ENCODE data around the gene MED16. TPM values are rescaled to one million over a fixed set of nuclear protein-coding genes. Genes with fewer than 3 reads are reported as not detected.
"Not testable (repeated sequence)": the region's sequence is repeated elsewhere in the genome, so short reads cannot be mapped to it uniquely, and the experiment has no call there.

MED16 gene
- total and polyA plus RNA-seq, 7 experiments from 2014 or later = 47.5 to 142 (median 67.6) TPM

DNA sequence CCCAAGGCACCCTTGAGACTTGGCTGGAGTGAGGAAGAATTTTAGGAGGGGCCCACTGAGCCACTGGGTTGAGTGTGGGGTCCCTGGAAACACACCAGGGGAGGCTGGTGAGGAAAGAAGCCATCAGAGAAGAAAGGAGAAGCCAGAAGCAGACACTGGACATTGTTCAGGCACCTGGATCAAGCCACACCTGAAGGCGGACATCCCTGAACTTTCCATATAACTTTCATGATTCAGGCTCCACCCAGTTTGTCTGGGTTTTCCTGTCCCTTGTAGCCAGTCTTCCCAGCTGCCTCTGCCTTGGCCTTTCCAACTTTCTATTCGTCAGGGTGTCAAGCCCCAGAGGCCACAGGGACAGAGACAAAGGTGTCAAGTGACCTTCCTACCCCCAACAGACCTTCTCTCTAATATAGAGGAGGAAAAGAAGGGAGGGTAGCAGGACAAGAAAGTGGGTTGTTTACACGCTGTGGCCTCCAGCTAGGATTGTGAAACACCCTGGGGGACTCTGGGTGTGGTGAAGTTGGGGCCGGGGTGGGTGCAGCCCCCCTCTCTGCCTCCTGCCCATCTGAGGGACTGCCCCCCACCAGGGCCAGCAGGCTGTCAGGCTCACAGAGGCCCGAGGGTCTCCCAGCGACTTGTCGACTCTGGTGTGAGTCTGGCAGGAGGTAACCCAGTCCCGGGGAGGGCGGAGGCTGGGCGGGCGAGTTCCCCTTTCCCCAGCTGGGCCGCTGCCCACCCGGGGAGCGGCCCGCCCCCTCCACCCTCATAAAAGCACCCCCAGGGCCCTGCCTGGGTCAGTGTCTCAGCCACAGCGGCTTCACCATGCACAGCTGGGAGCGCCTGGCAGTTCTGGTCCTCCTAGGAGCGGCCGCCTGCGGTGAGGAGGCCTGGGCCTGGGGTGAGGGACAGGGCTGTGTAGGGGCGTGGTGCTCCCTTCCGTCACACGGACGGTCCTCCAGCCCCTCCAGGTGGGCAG, 33.8 kb downstream of the MED16 start, which contains the start of gene CFD:
Gene CFD, plus strand, starts transcription at position 797 of the 976 bp plus-strand sequence. Its CDS starts 26 bp downstream, at position 823.
- POLR2A ChIA-PET = interaction anchor here (0.6 to 3.0 kb wide), 4 partner anchors 58 to 370 kb away, joined by 3 to 11 read pairs (median 4); partner anchors contain the start of gene CNN2
- Mint-ChIP-seq H3K4me1 (peaks cover 0 to 18% (median 16%) of the 10 kb centered on the region in 7 donors), H3K27ac (peak within 1 kb of the TSS in 1 of 9 donors; percentile 24), H3K9me3 (peaks cover 0 to 2% (median 0%) of the 10 kb centered on the region in 11 donors), H3K4me3 (peak within 1 kb of the TSS in 6 of 10 donors; percentile 25 to 64 (median 39)), H3K36me3 (no peaks in the 10 kb centered on the region), H3K27me3 (peaks cover 0 to 19% (median 0%) of the 10 kb centered on the region in 5 donors)
- no peak within 1 kb of the TSS for H3K27ac ChIP-seq (ENCODE audit: low read depth, low read length)
- H3K9me3 ChIP-seq (ENCODE audit: control insufficient read depth in 2 of 3, low read length in 3 of 3) = no peaks in the 10 kb centered on the region
- no peak within 1 kb of the TSS for H3K4me3 ChIP-seq (ENCODE audit: low read length)
- no peaks in the 10 kb centered on the region for H3K27me3 ChIP-seq (ENCODE audit: control insufficient read depth in 2 of 2, insufficient read depth in 2 of 2, low read length in 2 of 2)
- CTCF ChIA-PET = interaction anchor here (0.6 to 2.1 kb wide), 5 partner anchors 51 to 125 kb away, joined by 3 to 5 read pairs (median 4); partner anchors contain the start of gene WDR18
- peaks cover 14 to 21% of the 10 kb centered on the region in 2 donors for H3K4me1 ChIP-seq (ENCODE audit: control insufficient read depth in 2 of 2, insufficient read depth in 2 of 2, low read length in 2 of 2)
- intact Hi-C loops (cut with micrococcal nuclease) = no loop called here
- peak; percentile 18 for ATAC-seq
- no peak for DNase-seq
- no peaks in the 10 kb centered on the region for H3K36me3 ChIP-seq (ENCODE audit: control insufficient read depth in 2 of 3, insufficient read depth in 3 of 3, low read length in 3 of 3)

DNA sequence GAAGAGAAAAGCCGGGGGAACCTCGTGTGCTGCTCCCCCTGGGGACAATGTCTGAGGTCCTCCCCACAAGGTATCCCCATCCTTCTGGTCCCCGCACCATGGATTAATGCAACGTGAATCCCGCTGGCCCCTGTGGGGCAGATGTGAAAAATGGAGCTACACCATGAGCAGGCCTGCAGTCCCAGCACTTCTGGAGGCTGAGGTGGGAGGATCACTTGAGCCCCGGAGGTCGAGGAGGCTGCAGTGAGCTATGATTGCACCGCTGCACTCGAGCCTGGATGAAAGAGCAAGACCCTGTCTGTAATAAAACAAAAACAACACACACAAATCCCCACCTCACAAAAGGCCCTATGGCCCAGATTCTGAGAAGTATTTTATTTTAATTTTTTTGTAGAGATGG, 34.7 kb downstream of the MED16 start:
- intact Hi-C loops (cut with micrococcal nuclease) = no loop called here
- Histone ChIP-seq H3K27me3 (ENCODE audit: control insufficient read depth in 2 of 2, insufficient read depth in 2 of 2, low read length in 2 of 2) (no peaks in the 10 kb centered on the region), H3K4me1 (ENCODE audit: control insufficient read depth in 2 of 2, insufficient read depth in 2 of 2, low read length in 2 of 2) (peaks cover 9 to 13% of the 10 kb centered on the region in 2 donors), H3K36me3 (ENCODE audit: control insufficient read depth in 2 of 3, insufficient read depth in 3 of 3, low read length in 3 of 3) (no peaks in the 10 kb centered on the region), H3K27ac (ENCODE audit: low read depth, low read length) (no peak overlapping the region), H3K9me3 (ENCODE audit: control insufficient read depth in 2 of 3, low read length in 3 of 3) (no peaks in the 10 kb centered on the region), H3K4me3 (ENCODE audit: low read length) (no peak overlapping the region)
- H3K4me1 Mint-ChIP-seq = peaks cover 0 to 17% (median 9%) of the 10 kb centered on the region in 7 donors
- ATAC-seq (no peak), DNase-seq (no peak)
- no peak overlapping the region for H3K4me3 Mint-ChIP-seq
- peaks cover 0 to 23% (median 0%) of the 10 kb centered on the region in 5 donors for H3K27me3 Mint-ChIP-seq
- H3K9me3 Mint-ChIP-seq = peaks cover 0 to 2% (median 0%) of the 10 kb centered on the region in 11 donors
- POLR2A ChIA-PET = interaction anchor here (0.6 to 3.0 kb wide), 2 partner anchors 62 to 168 kb away, joined by 3 to 11 read pairs; partner anchors contain the start of gene CNN2
- H3K36me3 Mint-ChIP-seq = no peaks in the 10 kb centered on the region
- peak overlapping the region in 1 of 9 donors; percentile 24 for H3K27ac Mint-ChIP-seq
- CTCF ChIA-PET = interaction anchor here (0.6 to 2.1 kb wide), 6 partner anchors 51 to 208 kb away, joined by 3 to 5 read pairs (median 4); partner anchors contain the start of gene WDR18

DNA sequence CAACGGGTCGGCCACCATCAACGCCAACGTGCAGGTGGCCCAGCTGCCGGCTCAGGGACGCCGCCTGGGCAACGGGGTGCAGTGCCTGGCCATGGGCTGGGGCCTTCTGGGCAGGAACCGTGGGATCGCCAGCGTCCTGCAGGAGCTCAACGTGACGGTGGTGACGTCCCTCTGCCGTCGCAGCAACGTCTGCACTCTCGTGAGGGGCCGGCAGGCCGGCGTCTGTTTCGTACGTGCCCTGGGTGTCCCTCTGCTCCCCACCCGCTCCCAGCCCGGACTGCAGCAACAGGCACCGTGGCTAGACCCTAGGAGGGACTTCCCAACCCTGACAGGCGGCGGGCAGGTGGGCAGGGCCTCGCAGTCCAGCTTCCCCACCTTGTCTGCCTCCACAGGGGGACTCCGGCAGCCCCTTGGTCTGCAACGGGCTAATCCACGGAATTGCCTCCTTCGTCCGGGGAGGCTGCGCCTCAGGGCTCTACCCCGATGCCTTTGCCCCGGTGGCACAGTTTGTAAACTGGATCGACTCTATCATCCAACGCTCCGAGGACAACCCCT, 37.3 kb downstream of the MED16 start:
- H3K27ac ChIP-seq (ENCODE audit: low read depth, low read length) = no peak overlapping the region
- Mint-ChIP-seq H3K27ac (no peak overlapping the region), H3K4me1 (peaks cover 0 to 11% (median 0%) of the 10 kb centered on the region in 7 donors), H3K9me3 (peaks cover 0 to 2% (median 0%) of the 10 kb centered on the region in 11 donors), H3K4me3 (no peak overlapping the region), H3K36me3 (no peaks in the 10 kb centered on the region), H3K27me3 (peaks cover 0 to 23% (median 0%) of the 10 kb centered on the region in 5 donors)
- CTCF ChIA-PET = interaction anchor here (0.6 to 2.4 kb wide), 6 partner anchors 10 to 323 kb away, joined by 3 to 8 read pairs (median 4); partner anchors contain the start of gene WDR18
- H3K36me3 ChIP-seq (ENCODE audit: control insufficient read depth in 2 of 3, insufficient read depth in 3 of 3, low read length in 3 of 3) = no peaks in the 10 kb centered on the region
- H3K27me3 ChIP-seq (ENCODE audit: control insufficient read depth in 2 of 2, insufficient read depth in 2 of 2, low read length in 2 of 2) = no peaks in the 10 kb centered on the region
- no peaks in the 10 kb centered on the region for H3K9me3 ChIP-seq (ENCODE audit: control insufficient read depth in 2 of 3, low read length in 3 of 3)
- DNase-seq = no peak
- POLR2A ChIA-PET = interaction anchor here (0.6 kb wide), 1 partner anchor 60 kb away, joined by 3 read pairs; no protein-coding TSS in a partner anchor
- H3K4me1 ChIP-seq (ENCODE audit: control insufficient read depth in 2 of 2, insufficient read depth in 2 of 2, low read length in 2 of 2) = no peaks in the 10 kb centered on the region
- H3K4me3 ChIP-seq (ENCODE audit: low read length) = no peak overlapping the region
- ATAC-seq = no peak
- intact Hi-C loops (cut with micrococcal nuclease) = no loop called here

DNA sequence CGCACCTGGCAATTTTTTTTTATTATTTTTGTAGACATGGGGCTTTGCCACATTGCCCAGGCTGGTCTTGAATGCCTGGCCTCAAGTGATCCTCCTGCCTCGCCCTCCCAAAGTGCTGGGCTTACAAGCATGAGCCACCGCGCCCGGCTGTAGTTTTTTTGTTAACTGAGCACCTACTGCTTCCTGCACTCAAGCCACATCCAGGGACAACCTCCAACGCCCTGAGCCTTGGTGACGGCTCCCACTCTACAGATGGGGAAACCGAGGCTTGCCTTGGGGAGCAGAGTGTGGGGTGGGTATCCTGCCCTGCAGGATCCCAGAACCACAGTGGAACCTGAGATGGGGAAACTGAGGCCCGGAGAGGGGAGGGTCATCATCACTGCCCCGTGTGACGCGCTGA, 37.8 kb downstream of the MED16 start:
- peaks cover 0 to 22% (median 0%) of the 10 kb centered on the region in 5 donors for H3K27me3 Mint-ChIP-seq
- H3K4me3 Mint-ChIP-seq = no peak overlapping the region
- Histone ChIP-seq H3K27ac (ENCODE audit: low read depth, low read length) (no peak overlapping the region), H3K4me3 (ENCODE audit: low read length) (no peak overlapping the region), H3K36me3 (ENCODE audit: control insufficient read depth in 2 of 3, insufficient read depth in 3 of 3, low read length in 3 of 3) (no peaks in the 10 kb centered on the region), H3K9me3 (ENCODE audit: control insufficient read depth in 2 of 3, low read length in 3 of 3) (no peaks in the 10 kb centered on the region), H3K4me1 (ENCODE audit: control insufficient read depth in 2 of 2, insufficient read depth in 2 of 2, low read length in 2 of 2) (no peaks in the 10 kb centered on the region), H3K27me3 (ENCODE audit: control insufficient read depth in 2 of 2, insufficient read depth in 2 of 2, low read length in 2 of 2) (no peaks in the 10 kb centered on the region)
- POLR2A ChIA-PET = interaction anchor here (0.6 kb wide), 1 partner anchor 61 kb away, joined by 3 read pairs; no protein-coding TSS in a partner anchor
- peaks cover 0 to 2% (median 0%) of the 10 kb centered on the region in 11 donors for H3K9me3 Mint-ChIP-seq
- no peak overlapping the region for H3K27ac Mint-ChIP-seq
- intact Hi-C loops (cut with micrococcal nuclease) = no loop called here
- CTCF ChIA-PET = interaction anchor here (0.7 to 2.4 kb wide), 3 partner anchors 64 to 323 kb away, joined by 3 to 8 read pairs (median 4); no protein-coding TSS in a partner anchor
- DNase-seq (no peak), ATAC-seq (no peak)
- no peaks in the 10 kb centered on the region for H3K36me3 Mint-ChIP-seq
- H3K4me1 Mint-ChIP-seq = peaks cover 0 to 10% (median 0%) of the 10 kb centered on the region in 7 donors

DNA sequence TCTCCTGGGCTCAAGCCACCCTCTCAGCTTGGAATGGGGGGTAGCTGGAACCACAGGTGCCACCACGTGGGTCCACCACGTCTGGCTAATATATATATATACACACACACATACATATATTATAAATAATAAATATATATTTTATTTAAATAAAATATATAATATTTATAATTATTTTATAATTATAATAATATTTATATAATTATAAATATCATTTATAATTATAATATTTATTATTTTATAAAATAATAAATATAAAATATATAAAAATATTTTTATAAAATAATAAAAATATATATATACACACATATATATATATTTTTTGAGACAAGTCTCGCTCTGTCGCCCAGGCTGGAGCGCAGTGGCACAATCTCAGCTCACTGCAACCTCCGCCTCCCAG, 38.4 kb downstream of the MED16 start:
- Mint-ChIP-seq H3K27ac (no peak overlapping the region), H3K4me3 (no peak overlapping the region), H3K27me3 (peaks cover 0 to 18% (median 5%) of the 10 kb centered on the region in 5 donors), H3K36me3 (no peaks in the 10 kb centered on the region), H3K4me1 (peaks cover 0 to 8% (median 0%) of the 10 kb centered on the region in 7 donors), H3K9me3 (peaks cover 0 to 2% (median 0%) of the 10 kb centered on the region in 11 donors)
- Histone ChIP-seq H3K36me3 (ENCODE audit: control insufficient read depth in 2 of 3, insufficient read depth in 3 of 3, low read length in 3 of 3) (no peaks in the 10 kb centered on the region), H3K27me3 (ENCODE audit: control insufficient read depth in 2 of 2, insufficient read depth in 2 of 2, low read length in 2 of 2) (no peaks in the 10 kb centered on the region), H3K27ac (ENCODE audit: low read depth, low read length) (no peak overlapping the region), H3K4me3 (ENCODE audit: low read length) (no peak overlapping the region), H3K9me3 (ENCODE audit: control insufficient read depth in 2 of 3, low read length in 3 of 3) (no peaks in the 10 kb centered on the region), H3K4me1 (ENCODE audit: control insufficient read depth in 2 of 2, insufficient read depth in 2 of 2, low read length in 2 of 2) (no peaks in the 10 kb centered on the region)
- ATAC-seq (no peak), DNase-seq (no peak)
- ChIA-PET CTCF (interaction anchor here (0.6 to 1.1 kb wide), 2 partner anchors 324 to 566 kb away, joined by 3 to 4 read pairs; no protein-coding TSS in a partner anchor), POLR2A (interaction anchor here (0.6 kb wide), 1 partner anchor 308 kb away, joined by 4 read pairs; no protein-coding TSS in a partner anchor)
- intact Hi-C loops (cut with micrococcal nuclease) = no loop called here

DNA sequence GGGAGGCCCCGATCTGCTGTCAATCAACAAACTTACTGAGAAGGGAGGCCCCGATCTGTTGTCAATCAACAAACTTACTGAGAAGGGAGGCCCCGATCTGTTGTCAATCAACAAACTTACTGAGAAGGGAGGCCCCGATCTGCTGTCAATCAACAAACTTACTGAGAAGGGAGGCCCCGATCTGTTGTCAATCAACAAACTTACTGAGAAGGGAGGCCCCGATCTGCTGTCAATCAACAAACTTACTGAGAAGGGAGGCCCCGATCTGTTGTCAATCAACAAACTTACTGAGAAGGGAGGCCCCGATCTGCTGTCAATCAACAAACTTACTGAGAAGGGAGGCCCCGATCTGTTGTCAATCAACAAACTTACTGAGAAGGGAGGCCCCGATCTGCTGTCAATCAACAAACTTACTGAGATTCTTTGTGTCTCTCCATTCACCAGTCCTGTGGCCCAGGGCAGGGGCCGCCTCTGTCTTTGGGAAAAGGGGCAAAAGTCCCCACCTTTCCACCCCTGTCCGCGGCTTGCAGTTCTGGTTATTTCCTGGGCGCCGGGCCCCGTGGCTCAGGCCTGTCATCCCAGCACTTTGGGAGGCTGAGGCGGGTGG, 39.3 kb downstream of the MED16 start:
- CTCF ChIA-PET; H3K4me1 ChIP-seq (ENCODE audit: control insufficient read depth in 2 of 2, insufficient read depth in 2 of 2, low read length in 2 of 2); H3K36me3 ChIP-seq (ENCODE audit: control insufficient read depth in 2 of 3, insufficient read depth in 3 of 3, low read length in 3 of 3); H3K9me3 ChIP-seq (ENCODE audit: control insufficient read depth in 2 of 3, low read length in 3 of 3); POLR2A ChIA-PET; H3K9me3 Mint-ChIP-seq; intact Hi-C loops (cut with micrococcal nuclease); H3K4me3 Mint-ChIP-seq; H3K4me1 Mint-ChIP-seq; H3K4me3 ChIP-seq (ENCODE audit: low read length); H3K36me3 Mint-ChIP-seq; DNase-seq; ATAC-seq; H3K27ac ChIP-seq (ENCODE audit: low read depth, low read length); H3K27ac Mint-ChIP-seq; H3K27me3 ChIP-seq (ENCODE audit: control insufficient read depth in 2 of 2, insufficient read depth in 2 of 2, low read length in 2 of 2): not testable (repeated sequence)
- peaks cover 0 to 20% (median 8%) of the 10 kb centered on the region in 5 donors for H3K27me3 Mint-ChIP-seq

All from naive thymus-derived CD4-positive, alpha-beta T cell (primary cell).